ENCODE data around the gene RAB38. TPM values are rescaled to one million over a fixed set of nuclear protein-coding genes. Genes with fewer than 3 reads are reported as not detected.

The RAB38 gene
- polyA plus RNA-seq, 4 donors: 0.67 to 14.3 (median 1.2) TPM

GRCh38 chr11:88164806-88165585 is 10.2 kb downstream of the RAB38 start:
- WGBS, 3 donors: 67 to 88% (median 87%) methylated on average over 1 of the region's 1 CpG
- no peak for FAIRE-seq
- no peak for DNase-seq
- H3K4me1 ChIP-seq (ENCODE audit: control insufficient read depth in 3 of 3, insufficient read depth in 2 of 3, low read depth in 1 of 3, low read length in 2 of 3): no peaks in the 10 kb centered on the region
- H3K27me3 ChIP-seq (ENCODE audit: control insufficient read depth in 3 of 3, insufficient read depth in 3 of 3, low read length in 3 of 3): no peaks in the 10 kb centered on the region
- H3K9me3 ChIP-seq (ENCODE audit: control insufficient read depth in 2 of 2, insufficient read depth in 1 of 2, low read depth in 1 of 2, low read length in 1 of 2): no peaks in the 10 kb centered on the region
- no peak overlapping the region for H3K27ac ChIP-seq (ENCODE audit: low read depth in 1 of 3, low read length in 2 of 3)
- no peaks in the 10 kb centered on the region for H3K36me3 ChIP-seq (ENCODE audit: control insufficient read depth in 3 of 3, insufficient read depth in 2 of 3, low read depth in 1 of 3, low read length in 3 of 3)
- no peak overlapping the region for H3K4me3 ChIP-seq (ENCODE audit: low read depth in 1 of 3, low read length in 3 of 3)

- DNase-seq: no peak
- no peak overlapping the region for H3K27ac ChIP-seq (ENCODE audit: low read depth in 1 of 3, low read length in 2 of 3)
- no peaks in the 10 kb centered on the region for H3K27me3 ChIP-seq (ENCODE audit: control insufficient read depth in 3 of 3, insufficient read depth in 3 of 3, low read length in 3 of 3)
- no peaks in the 10 kb centered on the region for H3K4me1 ChIP-seq (ENCODE audit: control insufficient read depth in 3 of 3, insufficient read depth in 2 of 3, low read depth in 1 of 3, low read length in 2 of 3)
- FAIRE-seq: no peak
- no peaks in the 10 kb centered on the region for H3K9me3 ChIP-seq (ENCODE audit: control insufficient read depth in 2 of 2, insufficient read depth in 1 of 2, low read depth in 1 of 2, low read length in 1 of 2)
- no peaks in the 10 kb centered on the region for H3K36me3 ChIP-seq (ENCODE audit: control insufficient read depth in 3 of 3, insufficient read depth in 2 of 3, low read depth in 1 of 3, low read length in 3 of 3)
- no peak overlapping the region for H3K4me3 ChIP-seq (ENCODE audit: low read depth in 1 of 3, low read length in 3 of 3)
- 80 to 83% (median 81%) methylated on average over 4 of the region's 4 CpGs for WGBS, 3 donors
Measured at GRCh38 chr11:88164320-88164719, 10.9 kb downstream of the RAB38 start.

GRCh38 chr11:88158081-88158480 is 17.2 kb downstream of the RAB38 start:
- Histone ChIP-seq H3K4me3 (ENCODE audit: low read depth in 1 of 3, low read length in 3 of 3) (no peak overlapping the region), H3K27me3 (ENCODE audit: control insufficient read depth in 3 of 3, insufficient read depth in 3 of 3, low read length in 3 of 3) (no peaks in the 10 kb centered on the region), H3K9me3 (ENCODE audit: control insufficient read depth in 2 of 2, insufficient read depth in 1 of 2, low read depth in 1 of 2, low read length in 1 of 2) (peaks cover 0 to 16% of the 10 kb centered on the region in 2 donors), H3K27ac (ENCODE audit: low read depth in 1 of 3, low read length in 2 of 3) (no peak overlapping the region), H3K4me1 (ENCODE audit: control insufficient read depth in 3 of 3, insufficient read depth in 2 of 3, low read depth in 1 of 3, low read length in 2 of 3) (no peaks in the 10 kb centered on the region), H3K36me3 (ENCODE audit: control insufficient read depth in 3 of 3, insufficient read depth in 2 of 3, low read depth in 1 of 3, low read length in 3 of 3) (peaks cover 0 to 10% (median 0%) of the 10 kb centered on the region in 3 donors)
- 90 to 94% (median 90%) methylated on average over 1 of the region's 1 CpG for WGBS, 3 donors
- no peak for DNase-seq
- FAIRE-seq: no peak

GRCh38 chr11:88157370-88157769 is 17.9 kb downstream of the RAB38 start:
- FAIRE-seq (no peak), DNase-seq (no peak)
- H3K4me3 ChIP-seq (ENCODE audit: low read depth in 1 of 3, low read length in 3 of 3): no peak overlapping the region
- H3K27me3 ChIP-seq (ENCODE audit: control insufficient read depth in 3 of 3, insufficient read depth in 3 of 3, low read length in 3 of 3): no peaks in the 10 kb centered on the region
- WGBS, 3 donors: 75 to 88% (median 81%) methylated on average over 4 of the region's 4 CpGs
- no peak overlapping the region for H3K27ac ChIP-seq (ENCODE audit: low read depth in 1 of 3, low read length in 2 of 3)
- H3K36me3 ChIP-seq (ENCODE audit: control insufficient read depth in 3 of 3, insufficient read depth in 2 of 3, low read depth in 1 of 3, low read length in 3 of 3): peaks cover 0 to 10% (median 0%) of the 10 kb centered on the region in 3 donors
- H3K9me3 ChIP-seq (ENCODE audit: control insufficient read depth in 2 of 2, insufficient read depth in 1 of 2, low read depth in 1 of 2, low read length in 1 of 2): peaks cover 0 to 16% of the 10 kb centered on the region in 2 donors
- H3K4me1 ChIP-seq (ENCODE audit: control insufficient read depth in 3 of 3, insufficient read depth in 2 of 3, low read depth in 1 of 3, low read length in 2 of 3): no peaks in the 10 kb centered on the region

GRCh38 chr11:88152381-88152780 is 22.9 kb downstream of the RAB38 start:
- no peaks in the 10 kb centered on the region for H3K4me1 ChIP-seq (ENCODE audit: control insufficient read depth in 3 of 3, insufficient read depth in 2 of 3, low read depth in 1 of 3, low read length in 2 of 3)
- H3K27me3 ChIP-seq (ENCODE audit: control insufficient read depth in 3 of 3, insufficient read depth in 3 of 3, low read length in 3 of 3): no peaks in the 10 kb centered on the region
- peaks cover 0 to 16% of the 10 kb centered on the region in 2 donors for H3K9me3 ChIP-seq (ENCODE audit: control insufficient read depth in 2 of 2, insufficient read depth in 1 of 2, low read depth in 1 of 2, low read length in 1 of 2)
- FAIRE-seq (no peak), DNase-seq (peak in 1 of 2 donors; percentile 11)
- no peak overlapping the region for H3K4me3 ChIP-seq (ENCODE audit: low read depth in 1 of 3, low read length in 3 of 3)
- H3K27ac ChIP-seq (ENCODE audit: low read depth in 1 of 3, low read length in 2 of 3): no peak overlapping the region
- peaks cover 0 to 10% (median 0%) of the 10 kb centered on the region in 3 donors for H3K36me3 ChIP-seq (ENCODE audit: control insufficient read depth in 3 of 3, insufficient read depth in 2 of 3, low read depth in 1 of 3, low read length in 3 of 3)

- no peaks in the 10 kb centered on the region for H3K4me1 ChIP-seq (ENCODE audit: control insufficient read depth in 3 of 3, insufficient read depth in 2 of 3, low read depth in 1 of 3, low read length in 2 of 3)
- H3K27me3 ChIP-seq (ENCODE audit: control insufficient read depth in 3 of 3, insufficient read depth in 3 of 3, low read length in 3 of 3): no peaks in the 10 kb centered on the region
- no peak overlapping the region for H3K4me3 ChIP-seq (ENCODE audit: low read depth in 1 of 3, low read length in 3 of 3)
- no peak overlapping the region for H3K27ac ChIP-seq (ENCODE audit: low read depth in 1 of 3, low read length in 2 of 3)
- FAIRE-seq: no peak
- H3K36me3 ChIP-seq (ENCODE audit: control insufficient read depth in 3 of 3, insufficient read depth in 2 of 3, low read depth in 1 of 3, low read length in 3 of 3): peaks cover 0 to 10% (median 0%) of the 10 kb centered on the region in 3 donors
- H3K9me3 ChIP-seq (ENCODE audit: control insufficient read depth in 2 of 2, insufficient read depth in 1 of 2, low read depth in 1 of 2, low read length in 1 of 2): peaks cover 0 to 16% of the 10 kb centered on the region in 2 donors
- WGBS, 3 donors: 82 to 87% (median 84%) methylated on average over 5 of the region's 5 CpGs
- DNase-seq: no peak
Measured at GRCh38 chr11:88151709-88152265, 23.5 kb downstream of the RAB38 start.

GRCh38 chr11:88146106-88146505 is 29.1 kb downstream of the RAB38 start:
- FAIRE-seq: no peak
- Histone ChIP-seq H3K4me1 (ENCODE audit: control insufficient read depth in 3 of 3, insufficient read depth in 2 of 3, low read depth in 1 of 3, low read length in 2 of 3) (no peaks in the 10 kb centered on the region), H3K4me3 (ENCODE audit: low read depth in 1 of 3, low read length in 3 of 3) (no peak overlapping the region), H3K27ac (ENCODE audit: low read depth in 1 of 3, low read length in 2 of 3) (no peak overlapping the region), H3K27me3 (ENCODE audit: control insufficient read depth in 3 of 3, insufficient read depth in 3 of 3, low read length in 3 of 3) (no peaks in the 10 kb centered on the region), H3K9me3 (ENCODE audit: control insufficient read depth in 2 of 2, insufficient read depth in 1 of 2, low read depth in 1 of 2, low read length in 1 of 2) (no peaks in the 10 kb centered on the region), H3K36me3 (ENCODE audit: control insufficient read depth in 3 of 3, insufficient read depth in 2 of 3, low read depth in 1 of 3, low read length in 3 of 3) (peaks cover 0 to 3% (median 0%) of the 10 kb centered on the region in 3 donors)
- no peak for DNase-seq
- WGBS, 3 donors: 95 to 100% (median 96%) methylated on average over 1 of the region's 1 CpG

- no peaks in the 10 kb centered on the region for H3K4me1 ChIP-seq (ENCODE audit: control insufficient read depth in 3 of 3, insufficient read depth in 2 of 3, low read depth in 1 of 3, low read length in 2 of 3)
- FAIRE-seq (no peak), DNase-seq (no peak)
- no peaks in the 10 kb centered on the region for H3K27me3 ChIP-seq (ENCODE audit: control insufficient read depth in 3 of 3, insufficient read depth in 3 of 3, low read length in 3 of 3)
- H3K9me3 ChIP-seq (ENCODE audit: control insufficient read depth in 2 of 2, insufficient read depth in 1 of 2, low read depth in 1 of 2, low read length in 1 of 2): no peaks in the 10 kb centered on the region
- peaks cover 0 to 1% (median 0%) of the 10 kb centered on the region in 3 donors for H3K36me3 ChIP-seq (ENCODE audit: control insufficient read depth in 3 of 3, insufficient read depth in 2 of 3, low read depth in 1 of 3, low read length in 3 of 3)
- no peak overlapping the region for H3K4me3 ChIP-seq (ENCODE audit: low read depth in 1 of 3, low read length in 3 of 3)
- H3K27ac ChIP-seq (ENCODE audit: low read depth in 1 of 3, low read length in 2 of 3): no peak overlapping the region
- WGBS, 3 donors: 30 to 71% (median 49%) methylated on average over 1 of the region's 1 CpG
Measured at GRCh38 chr11:88139865-88140264, 35.4 kb downstream of the RAB38 start.

Data from small intestine (tissue), 7 donors.